GM12864 (cell line): ENCODE data around the gene ABTB2.

Source experiments
- DNase-seq: peaks from one replicate; pipeline ENCODE4 v3.0.0-alpha.2; 2011; ENCODE audit warnings: low read depth
- H3K4me3 ChIP-seq: 2 replicates; pipeline ENCODE4 v1.5.1; 2011; ENCODE audit warnings: mild to moderate bottlenecking, low read depth, low read length, control low read depth
- TF ChIP-seq, protein P1 (sequence below): IDR thresholded peaks from 2 replicates; pipeline ENCODE4 v1.5.1; 2011; ENCODE audit warnings: low read depth, mild to moderate bottlenecking, moderate library complexity, low read length, control low read depth, inconsistent platforms; ENCODE audit errors: missing control alignments

Gene ABTB2

DNA sequence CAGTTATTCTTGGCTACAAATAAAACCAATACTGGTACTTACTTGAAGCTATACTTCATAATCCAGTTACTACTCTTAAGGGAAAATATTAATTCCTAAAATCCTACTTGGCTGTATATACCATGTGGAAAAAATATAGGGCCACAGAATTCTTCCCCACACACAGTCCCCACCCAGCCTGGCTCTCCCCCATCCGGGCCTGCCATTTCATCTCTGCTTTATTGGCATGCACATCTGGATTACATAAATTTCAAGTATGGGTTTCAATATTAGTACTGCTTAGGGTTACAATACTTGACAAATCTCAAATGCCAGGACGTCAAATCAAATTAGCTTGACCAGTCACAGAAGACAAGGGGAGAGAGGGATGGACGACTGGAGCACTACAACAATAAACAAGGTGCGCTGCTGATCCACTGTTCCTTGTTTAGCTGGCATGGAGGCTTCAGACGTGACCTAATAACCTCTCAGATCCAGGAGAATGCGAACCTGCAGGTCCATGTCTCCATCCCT is 81.4 kb downstream of the ABTB2 start:
- H3K4me3 ChIP-seq, result no peak overlapping the region
- DNase-seq, result no peak
- TF ChIP-seq, protein P1, sequence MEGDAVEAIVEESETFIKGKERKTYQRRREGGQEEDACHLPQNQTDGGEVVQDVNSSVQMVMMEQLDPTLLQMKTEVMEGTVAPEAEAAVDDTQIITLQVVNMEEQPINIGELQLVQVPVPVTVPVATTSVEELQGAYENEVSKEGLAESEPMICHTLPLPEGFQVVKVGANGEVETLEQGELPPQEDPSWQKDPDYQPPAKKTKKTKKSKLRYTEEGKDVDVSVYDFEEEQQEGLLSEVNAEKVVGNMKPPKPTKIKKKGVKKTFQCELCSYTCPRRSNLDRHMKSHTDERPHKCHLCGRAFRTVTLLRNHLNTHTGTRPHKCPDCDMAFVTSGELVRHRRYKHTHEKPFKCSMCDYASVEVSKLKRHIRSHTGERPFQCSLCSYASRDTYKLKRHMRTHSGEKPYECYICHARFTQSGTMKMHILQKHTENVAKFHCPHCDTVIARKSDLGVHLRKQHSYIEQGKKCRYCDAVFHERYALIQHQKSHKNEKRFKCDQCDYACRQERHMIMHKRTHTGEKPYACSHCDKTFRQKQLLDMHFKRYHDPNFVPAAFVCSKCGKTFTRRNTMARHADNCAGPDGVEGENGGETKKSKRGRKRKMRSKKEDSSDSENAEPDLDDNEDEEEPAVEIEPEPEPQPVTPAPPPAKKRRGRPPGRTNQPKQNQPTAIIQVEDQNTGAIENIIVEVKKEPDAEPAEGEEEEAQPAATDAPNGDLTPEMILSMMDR, result no peak

DNA sequence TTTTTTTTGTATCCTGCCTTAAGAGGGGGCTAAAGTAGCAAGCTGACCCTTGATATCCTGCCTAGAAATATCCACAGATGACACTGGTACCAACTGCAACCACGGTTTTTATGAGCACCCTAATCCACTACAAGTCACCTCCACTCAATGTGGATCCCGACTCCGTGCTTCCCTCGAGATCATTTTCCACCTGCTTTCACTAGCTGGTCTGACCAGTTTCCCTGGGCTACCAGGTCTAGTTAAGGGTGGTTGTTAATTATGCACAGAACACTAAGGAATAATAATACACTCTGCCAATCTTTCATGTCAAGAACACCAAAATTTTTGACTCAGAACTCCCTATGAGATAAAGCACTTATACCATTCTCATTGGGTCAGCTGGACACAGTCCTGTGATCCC is 82.3 kb downstream of the ABTB2 start:
- H3K4me3 ChIP-seq, result no peak overlapping the region
- TF ChIP-seq, protein P1, result no peak
- DNase-seq, result no peak

DNA sequence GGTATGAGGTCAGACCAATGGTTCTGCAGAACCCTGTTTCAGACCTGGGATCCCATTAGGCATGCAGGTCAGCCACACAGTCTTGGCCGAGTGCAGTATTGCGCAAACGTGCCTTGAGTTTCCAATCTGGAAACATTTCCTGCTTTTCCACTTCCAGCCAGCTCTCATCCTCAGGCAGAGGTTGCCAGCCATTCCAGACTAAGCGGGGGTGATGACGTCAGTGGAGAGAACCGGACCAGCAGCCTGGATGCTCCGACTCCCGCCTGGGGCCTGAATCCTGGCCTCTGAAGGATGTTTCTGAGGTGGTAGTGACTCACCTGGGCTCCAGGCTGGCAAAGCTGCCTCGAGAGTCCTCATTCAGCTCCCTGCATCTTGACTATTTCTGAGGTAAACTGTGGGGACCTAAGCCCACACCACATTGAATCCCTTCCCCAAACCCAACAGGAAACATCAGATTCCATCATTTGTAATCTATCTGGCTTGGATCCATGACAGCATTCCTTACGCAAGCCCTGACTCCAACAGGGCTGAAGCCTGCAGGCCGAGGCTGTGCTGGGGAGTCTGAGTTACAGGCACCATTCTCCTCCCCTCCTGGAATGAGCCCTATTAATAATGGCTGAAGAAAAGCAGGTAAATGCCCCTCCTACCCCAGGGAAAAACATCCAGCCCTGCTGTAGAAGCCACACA is 83.0 kb downstream of the ABTB2 start:
- no peak overlapping the region for H3K4me3 ChIP-seq
- DNase-seq, result no peak
- TF ChIP-seq, protein P1, result no peak

DNA sequence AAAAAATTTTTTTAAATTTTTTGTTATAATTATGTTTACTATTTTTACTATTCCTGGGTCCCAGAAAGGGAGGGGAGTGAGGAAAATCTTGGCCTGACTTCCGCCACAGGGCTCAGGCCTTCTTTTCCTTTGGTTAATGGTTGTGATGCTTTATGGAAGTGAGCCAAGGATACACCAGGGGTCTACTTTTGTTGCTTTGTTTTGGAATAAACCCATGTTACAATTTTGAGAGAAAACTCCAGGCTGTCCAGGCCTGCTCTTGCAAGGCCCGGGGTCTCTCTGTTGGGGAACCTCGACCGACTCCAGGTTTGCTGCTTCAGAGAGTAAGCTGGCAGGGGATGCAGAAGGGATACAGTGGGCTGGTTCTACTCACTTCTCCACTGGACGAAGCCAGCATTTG is 84.7 kb downstream of the ABTB2 start:
- no peak overlapping the region for H3K4me3 ChIP-seq
- no peak for DNase-seq
- TF ChIP-seq, protein P1, result no peak

DNA sequence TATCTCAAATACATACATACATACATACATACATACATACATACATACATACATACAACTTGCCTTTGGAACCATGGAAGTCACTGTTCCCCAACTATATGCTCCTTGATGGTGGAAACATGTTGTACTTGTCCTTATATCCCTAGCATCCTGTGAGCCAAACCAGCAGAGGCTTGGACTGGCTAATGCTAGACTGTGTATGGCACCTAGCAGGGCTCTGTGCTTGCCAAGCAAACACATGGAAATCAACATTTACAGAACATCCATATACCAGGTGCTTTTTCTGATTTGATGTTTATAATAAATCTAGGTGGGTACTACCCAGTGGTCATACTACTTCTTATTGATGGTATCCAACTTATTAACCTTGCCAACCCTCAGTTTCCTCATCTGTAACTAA is 86.1 kb downstream of the ABTB2 start:
- no peak for DNase-seq
- no peak overlapping the region for H3K4me3 ChIP-seq
- TF ChIP-seq, protein P1, result no peak

DNA sequence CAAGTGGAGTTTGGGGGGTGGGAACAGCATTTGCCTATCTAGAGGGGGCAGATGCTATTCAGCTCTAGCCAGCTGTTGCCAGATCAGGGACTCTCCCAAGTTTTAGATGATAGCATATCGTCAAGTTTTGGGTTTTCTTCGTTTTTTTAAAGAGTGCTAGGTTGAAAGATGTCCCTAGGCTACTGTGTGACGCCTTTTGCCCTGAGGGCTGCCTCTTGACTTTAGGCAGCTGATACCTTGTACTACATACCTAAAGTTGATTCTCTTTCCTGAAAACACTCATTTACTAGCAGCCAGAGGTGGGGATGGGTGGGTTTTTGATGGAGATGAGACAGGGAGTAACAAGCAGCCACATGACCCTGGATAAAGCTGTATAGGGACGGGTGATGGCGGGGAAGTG is 87.1 kb downstream of the ABTB2 start:
- no peak overlapping the region for H3K4me3 ChIP-seq
- TF ChIP-seq, protein P1, result no peak
- DNase-seq, result no peak

DNA sequence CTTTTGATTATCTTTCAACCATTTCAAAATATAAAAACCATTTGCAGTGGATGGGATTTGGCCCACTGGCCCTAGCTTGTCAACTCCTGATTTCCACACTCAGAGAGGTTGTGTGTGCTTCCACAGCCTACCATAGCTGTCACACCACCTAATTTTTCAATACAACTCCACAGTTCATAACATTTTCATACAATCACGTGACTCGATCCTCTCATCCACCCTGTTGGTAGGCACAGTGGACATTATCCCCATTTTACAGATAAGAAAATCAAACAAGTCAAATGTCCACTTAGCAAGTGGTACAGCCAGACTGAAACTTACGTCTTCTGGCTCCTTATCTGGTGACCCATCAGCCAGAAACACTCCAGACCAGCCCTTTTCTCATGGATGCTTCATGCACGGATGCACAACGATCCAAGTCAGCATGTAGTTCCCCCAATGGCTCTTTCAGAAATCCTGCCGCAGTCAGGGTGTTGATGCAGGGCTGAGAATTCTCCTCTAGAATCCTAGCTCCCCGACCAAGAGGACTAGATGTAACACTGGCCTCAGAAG is 88.0 kb downstream of the ABTB2 start:
- no peak for DNase-seq
- TF ChIP-seq, protein P1, result no peak

More for the DNA sequence above, 88.0 kb downstream of the ABTB2 start:
- no peak overlapping the region for H3K4me3 ChIP-seq
